CD4-positive, alpha-beta T cell treated with Interleukin-12 subunit alpha and Interleukin-12 subunit beta, for 1 hour (primary cell): ENCODE measurements around the gene PARP8.
"Not testable (repeated sequence)": the region's sequence is repeated elsewhere in the genome, so short reads cannot be mapped to it uniquely, and the experiment has no call there.

Experiments
- DNase-seq: peaks from one replicate; pipeline ENCODE4 v3.0.0-alpha.2; 2020

The PARP8 gene

GRCh38 chr5:50691399-50692016, 25.1 kb downstream of the PARP8 start:
- no peak for DNase-seq

- DNase-seq: no peak
Measured at GRCh38 chr5:50694027-50694590, 27.7 kb downstream of the PARP8 start.

- not testable (repeated sequence) for DNase-seq
Measured at GRCh38 chr5:50694626-50695025, 28.2 kb downstream of the PARP8 start.

- DNase-seq: no peak
Measured at GRCh38 chr5:50697739-50698138, 31.3 kb downstream of the PARP8 start.

- DNase-seq: no peak
Measured at GRCh38 chr5:50699737-50700136, 33.3 kb downstream of the PARP8 start.

GRCh38 chr5:50700706-50701105, 34.3 kb downstream of the PARP8 start:
- DNase-seq: no peak

GRCh38 chr5:50702615-50703366, 36.4 kb downstream of the PARP8 start:
- DNase-seq: no peak

- no peak for DNase-seq
Measured at GRCh38 chr5:50703367-50703666, 36.9 kb downstream of the PARP8 start.

- DNase-seq: no peak
Measured at GRCh38 chr5:50704730-50705129, 38.3 kb downstream of the PARP8 start.

- no peak for DNase-seq
Measured at GRCh38 chr5:50709471-50709870, 43.0 kb downstream of the PARP8 start.

GRCh38 chr5:50710838-50711237, 44.4 kb downstream of the PARP8 start:
- DNase-seq: no peak

- DNase-seq: peak; percentile 80
Measured at GRCh38 chr5:50711280-50711679, 44.8 kb downstream of the PARP8 start.

- no peak for DNase-seq
Measured at GRCh38 chr5:50712479-50712878, 46.0 kb downstream of the PARP8 start.

- DNase-seq: no peak
Measured at GRCh38 chr5:50715001-50715400, 48.6 kb downstream of the PARP8 start.

- no peak for DNase-seq
Measured at GRCh38 chr5:50716134-50716533, 49.7 kb downstream of the PARP8 start.

- DNase-seq: no peak
Measured at GRCh38 chr5:50717651-50718050, 51.2 kb downstream of the PARP8 start.

- no peak for DNase-seq
Measured at GRCh38 chr5:50720061-50720710, 53.7 kb downstream of the PARP8 start.

- no peak for DNase-seq
Measured at GRCh38 chr5:50722223-50722622, 55.8 kb downstream of the PARP8 start.

GRCh38 chr5:50724262-50724661, 57.8 kb downstream of the PARP8 start:
- DNase-seq: no peak

- no peak for DNase-seq
Measured at GRCh38 chr5:50725800-50726474, 59.5 kb downstream of the PARP8 start.

- DNase-seq: no peak
Measured at GRCh38 chr5:50726475-50727148, 60.2 kb downstream of the PARP8 start.

- DNase-seq: no peak
Measured at GRCh38 chr5:50727149-50727496, 60.7 kb downstream of the PARP8 start.

GRCh38 chr5:50727845-50728244, 61.4 kb downstream of the PARP8 start:
- DNase-seq: no peak
